HG02884 (cell line): Measurements from ENCODE around the gene PYHIN1.
"Not testable (repeated sequence)": the region's sequence is repeated elsewhere in the genome, so short reads cannot be mapped to it uniquely, and the experiment has no call there.

Experiments
- ATAC-seq: cut with Tn5 transposase; IDR thresholded peaks from one replicate; pipeline ENCODE4 v1.9.1; 2021; ENCODE audit warnings: mild to moderate bottlenecking, moderate library complexity; ENCODE audit not compliant: unreplicated experiment

PYHIN1 gene

DNA sequence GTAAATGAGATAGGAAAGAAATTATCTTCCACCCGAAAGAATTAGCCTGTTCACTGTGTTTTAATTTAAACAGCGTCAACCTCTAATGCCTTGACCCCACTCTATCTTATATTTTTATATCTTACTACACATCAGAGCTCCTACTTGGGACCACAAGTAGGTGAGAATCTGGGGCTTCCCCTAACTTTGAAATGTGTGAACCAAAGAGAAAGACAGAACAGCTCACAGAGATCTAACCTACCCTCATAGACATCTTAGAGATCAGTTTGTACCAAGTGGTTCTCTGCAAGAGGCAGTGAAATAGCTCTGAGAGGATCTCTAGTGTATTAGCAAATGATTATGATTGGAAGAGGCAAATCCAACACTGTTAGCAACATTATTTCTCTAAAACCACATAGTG is 47.4 kb downstream of the PYHIN1 start:
- ATAC-seq = no peak

DNA sequence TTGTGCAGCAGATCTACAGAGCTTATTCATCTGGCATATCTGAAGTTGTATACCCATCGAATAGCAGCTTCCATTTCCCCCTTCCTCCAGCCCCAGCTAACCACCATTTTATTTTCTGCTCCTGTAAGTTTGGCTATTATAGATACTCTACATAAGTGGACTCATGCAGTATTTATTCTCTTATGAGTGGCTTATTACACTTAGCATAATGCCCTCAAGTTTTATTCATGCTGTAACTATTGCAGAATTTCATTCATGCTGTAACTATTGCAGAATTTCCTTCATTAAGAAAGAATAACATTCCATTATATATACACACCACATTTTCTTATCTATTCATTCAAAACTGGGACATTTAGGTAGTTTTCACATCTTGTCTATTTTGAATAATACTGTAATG is 47.9 kb downstream of the PYHIN1 start:
- ATAC-seq = no peak

DNA sequence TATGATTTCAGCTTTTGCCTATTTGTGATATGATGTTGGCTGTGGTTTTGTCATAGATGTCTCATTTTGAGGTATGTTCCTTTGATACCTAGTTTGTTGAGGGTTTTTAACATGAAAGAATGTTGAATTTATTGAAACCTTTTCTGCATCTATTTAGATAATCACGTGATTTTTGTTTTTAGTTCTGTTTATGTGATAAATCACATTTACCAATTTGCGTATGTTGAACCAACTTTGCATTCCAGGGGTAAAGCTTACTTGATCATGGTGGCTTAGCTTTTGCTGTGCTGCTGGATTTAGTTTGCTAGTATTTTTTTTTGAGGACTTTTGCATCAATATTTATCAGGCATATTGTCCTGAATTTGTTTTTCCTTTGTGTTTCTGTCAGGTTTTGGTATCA is 51.9 kb downstream of the PYHIN1 start:
- ATAC-seq = no peak

DNA sequence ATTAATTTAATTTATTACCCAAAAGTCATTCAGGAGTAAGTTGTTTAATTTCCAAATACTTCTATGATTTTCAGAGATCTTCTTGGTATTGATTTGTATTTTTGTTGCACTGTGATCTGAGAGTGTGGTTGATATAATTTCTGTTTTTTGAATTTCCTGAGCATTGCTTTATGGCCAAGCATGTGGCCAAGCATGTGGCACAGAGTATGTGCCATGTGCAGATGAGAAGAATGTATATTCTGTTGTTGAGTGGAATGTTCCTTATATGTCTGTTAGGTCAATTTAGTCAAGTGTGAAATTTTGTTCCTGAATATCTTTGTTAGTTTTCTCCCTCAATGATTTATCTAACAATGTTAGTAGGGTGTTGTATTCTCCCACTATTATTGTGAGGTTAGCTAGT is 53.0 kb downstream of the PYHIN1 start:
- no peak for ATAC-seq

DNA sequence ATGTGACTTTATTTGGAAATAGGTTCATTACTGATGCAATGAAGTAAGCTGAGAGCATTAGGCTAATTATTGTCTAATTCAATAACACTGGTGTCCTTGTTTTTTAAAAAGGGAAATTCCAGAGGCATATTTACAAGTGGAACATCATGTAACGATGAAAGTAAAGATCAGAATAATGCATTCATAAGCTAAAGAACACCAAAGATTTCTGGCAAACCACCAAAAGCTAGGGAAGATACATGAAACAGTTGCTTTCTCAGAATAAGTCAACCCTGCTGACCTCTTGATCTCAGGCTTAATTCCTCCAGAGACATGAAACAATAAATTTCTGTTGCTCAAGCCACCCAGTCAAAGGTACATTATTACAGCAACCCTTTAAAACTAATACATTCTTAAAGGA is 58.1 kb downstream of the PYHIN1 start:
- no peak for ATAC-seq

DNA sequence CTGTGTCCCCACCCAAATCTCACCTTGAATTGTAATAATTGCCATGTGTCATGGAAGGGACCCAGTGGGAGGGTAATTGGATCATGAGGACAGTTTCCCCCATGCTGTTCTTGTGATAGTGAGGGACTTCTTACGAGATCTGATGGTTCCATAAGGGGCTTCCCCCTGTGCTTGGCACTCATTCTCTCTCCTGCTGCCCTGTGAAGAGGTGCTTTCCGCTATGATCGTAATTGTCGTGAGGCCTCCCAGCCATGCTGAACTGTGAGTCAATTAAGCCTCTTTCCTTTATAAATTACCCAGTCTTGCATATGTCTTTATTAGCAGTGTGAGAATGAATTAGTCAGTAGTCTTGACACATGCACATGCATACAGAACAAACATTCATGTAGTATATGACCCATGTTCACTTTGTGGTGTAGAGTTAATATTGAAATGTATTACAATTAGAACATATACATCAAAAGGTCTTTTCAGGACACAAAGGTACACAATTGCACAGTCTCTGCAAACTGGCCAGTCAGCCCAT is 61.5 kb downstream of the PYHIN1 start:
- ATAC-seq = no peak

DNA sequence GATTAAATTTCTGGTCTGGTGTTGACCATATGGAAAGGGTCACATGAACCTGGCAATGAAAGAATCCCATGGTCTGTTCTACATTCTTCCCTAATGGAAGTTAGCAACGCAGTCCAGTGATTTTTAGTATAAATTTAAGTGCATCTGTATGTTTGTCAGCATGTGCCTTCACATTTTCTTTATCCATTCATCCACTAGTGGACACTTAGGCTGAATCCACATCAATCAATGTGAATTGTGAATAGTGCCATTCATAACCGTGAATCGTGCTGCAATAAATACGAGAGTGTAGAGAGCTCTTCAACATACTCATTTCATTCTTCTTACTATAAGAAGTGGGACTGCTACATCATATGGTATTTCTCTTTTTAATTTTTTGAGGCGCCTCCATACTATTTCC is 65.6 kb downstream of the PYHIN1 start:
- ATAC-seq = no peak

DNA sequence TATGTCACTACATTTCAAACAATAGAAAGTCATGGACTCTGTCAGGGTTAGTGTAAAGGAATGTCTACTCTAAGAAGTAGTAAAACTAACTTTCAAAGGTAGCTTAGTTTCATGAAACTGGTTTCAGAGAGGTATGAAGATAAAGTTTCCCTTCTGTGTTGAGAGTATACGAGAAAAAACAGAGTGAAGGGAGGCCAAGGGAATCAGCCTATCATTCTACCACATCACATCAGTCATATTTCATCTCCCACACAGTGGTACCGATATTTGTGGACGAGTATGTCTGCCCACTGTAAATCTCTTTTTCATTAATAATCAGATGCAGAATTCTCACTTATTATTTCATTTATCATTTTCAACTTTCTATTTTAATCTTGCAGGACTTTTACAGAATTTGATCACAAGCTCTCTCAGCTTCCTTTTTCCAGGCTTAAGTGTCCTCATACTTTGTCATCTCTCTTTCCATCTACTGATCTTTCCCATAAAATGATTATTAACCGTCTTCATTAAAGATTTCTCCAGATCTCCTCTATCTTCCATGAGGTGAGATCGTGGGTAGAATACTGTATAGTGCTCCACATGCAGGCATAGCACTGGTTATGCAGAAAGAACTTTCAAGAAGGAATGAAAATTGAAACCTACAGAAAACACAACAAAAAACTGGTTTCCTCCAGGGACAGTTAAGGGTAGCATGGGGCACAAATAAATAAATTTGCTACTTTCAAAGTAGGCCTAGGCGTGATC is 66.9 kb downstream of the PYHIN1 start:
- no peak for ATAC-seq

DNA sequence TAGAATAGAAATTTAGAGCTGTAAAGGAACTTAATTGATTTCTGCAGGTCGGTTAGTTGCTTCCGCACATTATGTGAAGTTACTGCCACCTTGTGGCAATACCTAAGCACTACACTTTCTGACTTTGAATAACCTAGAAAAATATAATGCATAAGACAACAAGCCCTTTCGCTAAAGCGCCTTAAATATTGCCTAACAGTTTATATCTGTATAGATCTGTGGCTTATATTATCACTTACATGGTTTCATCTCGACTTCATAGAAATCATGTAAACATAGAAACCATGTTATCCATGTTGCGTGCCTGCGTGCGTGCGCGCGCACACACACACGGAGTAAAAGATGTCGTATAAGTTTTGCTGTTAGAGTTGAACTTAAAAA is 67.4 kb downstream of the PYHIN1 start:
- no peak for ATAC-seq

DNA sequence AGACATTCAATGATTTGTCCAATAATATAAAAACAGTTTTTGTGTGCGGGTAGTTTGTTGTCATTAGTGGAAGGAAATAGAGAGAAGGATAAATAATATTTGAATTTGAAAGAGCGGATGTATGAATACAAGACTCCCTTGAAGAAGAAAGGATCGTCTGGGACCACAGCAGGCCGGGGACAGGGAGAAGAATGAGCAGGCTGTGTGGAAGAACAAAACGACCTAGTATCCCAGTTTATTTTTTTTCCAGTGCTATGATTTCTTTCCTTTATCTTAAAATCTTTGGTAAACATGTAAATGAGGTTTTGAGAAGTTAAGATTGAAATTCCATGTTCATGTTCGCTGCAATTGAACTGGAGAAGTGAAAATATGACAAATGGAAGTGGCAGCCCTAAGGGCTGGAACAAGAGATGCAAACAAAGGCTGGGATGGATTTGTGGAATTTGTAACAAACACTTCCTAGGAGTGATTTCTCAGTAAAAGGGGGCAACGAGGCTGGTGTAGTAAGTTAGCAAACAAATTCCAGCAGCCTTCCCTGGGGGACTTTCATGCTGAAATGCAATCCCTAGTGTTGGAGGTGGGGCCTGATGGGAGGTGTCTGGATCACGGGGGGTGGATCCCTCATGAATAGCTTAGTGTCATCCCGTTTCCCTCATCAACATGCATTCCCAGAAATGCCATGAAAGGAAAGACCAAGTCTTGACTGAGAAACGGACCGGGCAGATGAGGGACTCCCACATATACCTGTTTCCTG is 68.1 kb downstream of the PYHIN1 start:
- no peak for ATAC-seq

DNA sequence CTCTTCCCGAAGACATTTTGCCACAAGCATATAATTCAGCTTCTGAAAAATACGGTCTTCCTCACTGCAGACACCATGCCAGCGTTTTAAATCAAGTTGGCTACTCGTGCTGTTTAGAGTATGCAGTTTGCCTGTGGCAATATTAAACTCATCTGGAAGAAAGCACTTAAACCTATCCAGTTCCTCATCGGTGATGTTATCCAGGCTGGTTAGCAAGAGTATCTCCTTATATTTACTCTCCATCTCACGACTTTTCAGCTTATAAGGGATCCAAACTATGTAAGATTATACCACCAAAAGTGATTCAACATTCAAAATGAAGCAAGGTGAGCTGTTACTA is 68.7 kb downstream of the PYHIN1 start:
- no peak for ATAC-seq

DNA sequence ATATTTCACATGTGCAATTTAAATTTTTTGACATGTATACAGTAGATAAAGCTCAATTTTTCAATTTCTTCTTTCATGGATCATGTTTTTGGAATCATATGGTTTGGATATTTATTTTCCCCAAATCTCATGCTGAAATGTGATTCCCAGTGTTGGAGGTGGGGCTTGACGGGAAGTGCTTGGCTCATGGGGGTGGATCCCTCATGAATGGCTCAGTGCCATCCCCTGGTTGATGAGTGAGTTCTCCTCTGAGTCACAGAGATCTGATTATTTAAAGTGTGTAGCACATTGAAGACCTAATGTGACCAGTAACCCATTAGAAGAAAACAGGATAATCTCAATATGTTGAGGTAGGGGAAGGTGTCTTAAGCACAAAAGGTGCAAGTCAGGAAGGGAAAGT is 69.3 kb downstream of the PYHIN1 start:
- ATAC-seq = no peak

DNA sequence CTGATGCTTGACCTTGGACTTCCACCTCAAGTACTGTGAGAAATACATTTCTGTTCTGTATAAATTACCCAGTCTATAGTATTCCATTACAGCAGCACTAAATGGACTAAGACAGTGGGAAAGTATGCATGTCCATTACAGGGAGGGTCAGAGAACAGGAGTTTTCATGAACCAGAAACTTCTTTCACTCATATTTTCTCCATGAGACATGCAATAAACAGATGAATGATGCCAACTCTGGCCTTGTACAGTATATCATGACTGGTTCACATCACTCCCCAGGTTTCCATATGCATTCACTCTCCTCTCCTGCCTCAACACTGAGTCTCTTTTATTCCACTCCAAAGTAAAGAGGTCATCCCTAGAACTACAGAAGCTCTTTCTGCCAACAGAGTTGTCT is 73.8 kb downstream of the PYHIN1 start:
- no peak for ATAC-seq

DNA sequence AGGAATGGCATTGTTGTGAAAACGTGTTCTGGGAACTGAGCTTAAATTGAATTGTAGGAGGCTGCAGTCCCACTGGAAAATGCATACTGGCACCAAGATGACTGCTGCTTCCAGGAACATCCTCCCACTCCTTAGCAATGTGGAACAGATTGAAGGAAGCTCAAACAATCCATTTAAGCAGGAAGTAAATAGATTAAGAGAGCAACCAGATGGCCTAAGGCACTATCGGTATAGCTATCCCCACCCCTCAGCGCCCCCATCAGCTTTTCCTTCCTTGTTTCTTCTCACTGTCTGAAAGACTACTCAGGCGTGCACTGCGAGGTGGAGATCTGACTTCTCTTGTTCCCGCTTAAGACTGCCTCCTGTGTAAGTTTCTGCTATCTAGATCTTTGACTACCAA is 74.3 kb downstream of the PYHIN1 start:
- no peak for ATAC-seq

DNA sequence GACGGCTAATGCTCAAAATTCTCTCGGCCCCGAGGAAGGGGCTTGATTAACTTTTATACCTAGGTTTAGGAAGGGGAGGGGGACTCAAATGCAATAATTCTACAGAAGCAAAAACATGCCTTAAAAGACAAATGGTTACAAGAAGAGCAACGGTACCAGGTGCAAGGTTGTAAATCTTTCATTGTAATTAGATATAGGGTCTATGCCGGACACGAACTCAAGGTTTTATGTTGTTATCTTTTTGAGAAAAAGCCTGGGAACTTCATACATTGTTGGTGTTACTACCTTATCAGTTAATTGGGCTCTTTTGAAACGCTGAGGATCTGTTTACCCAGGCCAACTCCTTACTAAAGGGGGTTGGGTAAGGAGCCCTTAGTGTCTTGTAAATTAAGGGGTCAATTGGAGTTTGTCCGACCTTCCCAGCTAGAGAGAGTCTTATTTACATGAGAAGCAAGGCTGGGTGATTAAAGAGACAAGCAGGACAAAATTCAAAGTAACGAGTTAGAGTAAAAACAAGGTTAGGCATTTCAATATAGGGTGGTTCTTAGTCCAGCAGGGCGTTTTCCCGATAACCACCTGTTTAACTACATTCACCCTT is 75.0 kb downstream of the PYHIN1 start:
- ATAC-seq = not testable (repeated sequence)

DNA sequence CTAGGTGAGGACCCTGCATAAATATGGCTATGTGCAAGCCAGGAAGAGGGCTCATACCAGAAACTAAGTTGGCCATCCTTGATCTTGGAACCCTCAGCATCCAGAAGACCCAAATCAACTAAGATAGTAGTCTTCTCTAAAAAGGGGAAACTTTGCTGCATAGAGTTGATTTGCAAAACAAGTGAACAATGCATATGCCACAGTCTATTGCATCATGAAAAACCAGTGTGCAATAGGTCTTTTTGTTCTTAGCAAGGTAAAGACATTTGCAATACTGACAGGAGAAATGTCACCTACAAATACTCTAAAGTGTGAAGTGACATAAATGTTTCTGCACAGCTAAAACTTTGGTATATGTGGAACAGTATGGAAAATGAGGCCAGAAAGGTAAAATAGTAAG is 76.4 kb downstream of the PYHIN1 start:
- ATAC-seq = no peak

DNA sequence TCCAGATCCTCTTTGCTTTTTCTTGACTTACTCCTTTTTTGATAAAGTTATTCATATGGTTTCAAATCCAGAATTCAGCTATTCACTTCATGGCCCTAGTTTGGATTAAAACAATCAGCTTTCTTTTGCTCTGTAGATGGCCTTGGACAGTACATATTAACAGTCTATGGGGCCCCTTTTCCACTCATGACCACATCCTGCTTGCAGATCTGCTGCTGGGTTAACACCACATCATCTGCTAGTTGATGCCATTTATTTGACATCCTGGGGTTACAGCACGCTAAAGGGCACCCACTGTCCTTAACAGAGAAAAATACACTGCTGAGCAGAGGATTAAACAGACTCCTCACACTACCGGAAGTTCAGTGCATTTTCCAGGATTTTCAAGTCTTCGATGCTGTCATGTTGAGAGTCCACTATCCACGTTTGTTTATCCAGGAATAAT is 77.4 kb downstream of the PYHIN1 start:
- peak; percentile 52 for ATAC-seq

DNA sequence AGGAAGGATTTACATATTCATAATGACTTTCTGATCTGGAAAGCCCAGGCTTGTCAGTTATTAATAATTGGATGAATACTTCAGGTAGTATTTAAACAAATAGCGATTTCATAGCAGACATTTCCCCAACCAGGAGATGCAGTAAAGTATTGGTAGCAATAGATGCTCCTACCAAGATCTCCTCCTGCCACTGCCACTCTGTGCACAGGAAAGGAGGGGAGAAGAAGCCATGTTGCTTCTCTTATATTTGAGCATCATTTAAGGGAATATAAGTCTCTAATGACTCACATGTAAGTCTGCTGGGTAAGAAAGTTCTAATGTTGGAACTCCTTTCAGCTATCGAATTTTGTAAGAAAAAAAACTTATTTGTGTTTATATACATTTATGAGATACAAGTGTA is 77.9 kb downstream of the PYHIN1 start:
- ATAC-seq = no peak

DNA sequence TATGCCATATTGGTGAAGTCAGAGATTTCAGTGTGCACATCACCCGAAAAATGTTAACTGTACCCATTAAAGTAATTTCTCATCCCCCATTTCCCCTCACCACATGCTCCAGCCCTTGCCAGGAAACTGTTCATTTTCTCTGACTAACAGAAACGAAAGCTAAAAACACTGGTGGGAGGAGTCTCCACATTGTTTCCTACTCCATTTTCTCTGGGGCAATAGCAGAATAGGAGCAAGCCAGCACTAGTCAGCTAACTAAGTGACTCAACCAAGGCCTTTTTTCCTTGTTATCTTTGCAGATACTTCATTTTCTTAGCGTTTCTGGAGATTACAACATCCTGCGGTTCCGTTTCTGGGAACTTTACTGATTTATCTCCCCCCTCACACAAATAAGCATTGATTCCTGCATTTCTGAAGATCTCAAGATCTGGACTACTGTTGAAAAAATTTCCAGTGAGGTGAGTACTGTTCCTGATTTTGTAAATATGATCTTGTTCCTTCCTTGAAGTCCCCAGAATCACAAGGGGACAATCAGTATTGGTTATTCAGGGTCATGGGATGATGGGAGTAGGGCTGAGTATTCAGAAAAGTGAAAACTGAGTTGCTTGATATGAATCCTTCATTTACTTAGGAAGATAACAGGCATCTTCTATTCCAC is 78.5 kb downstream of the PYHIN1 start, which contains the start of gene IFI16:
IFI16 (plus strand) TSS at position 204 of the 658 bp plus-strand sequence. CDS start 4,774 bp downstream, outside the sequence.
- ATAC-seq = peak; percentile 71

DNA sequence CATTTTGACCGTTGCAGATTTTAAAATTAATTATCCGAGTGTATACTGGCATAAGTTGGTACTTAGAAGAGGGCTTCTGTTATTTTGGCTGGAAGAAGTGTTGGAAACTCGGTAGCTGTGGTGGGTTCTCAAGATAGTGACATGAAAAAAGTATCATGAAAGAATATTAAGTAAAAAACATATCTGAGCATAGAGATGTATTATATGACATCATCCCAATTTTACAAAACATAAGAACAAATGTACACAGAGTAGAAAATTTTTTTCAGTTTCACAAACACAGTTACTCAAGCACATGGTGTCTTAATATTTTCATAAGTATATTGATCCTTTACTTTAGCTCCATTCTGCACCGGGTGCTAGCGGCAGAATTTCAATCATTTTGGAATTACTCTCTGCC is 79.0 kb downstream of the PYHIN1 start:
- ATAC-seq = no peak

DNA sequence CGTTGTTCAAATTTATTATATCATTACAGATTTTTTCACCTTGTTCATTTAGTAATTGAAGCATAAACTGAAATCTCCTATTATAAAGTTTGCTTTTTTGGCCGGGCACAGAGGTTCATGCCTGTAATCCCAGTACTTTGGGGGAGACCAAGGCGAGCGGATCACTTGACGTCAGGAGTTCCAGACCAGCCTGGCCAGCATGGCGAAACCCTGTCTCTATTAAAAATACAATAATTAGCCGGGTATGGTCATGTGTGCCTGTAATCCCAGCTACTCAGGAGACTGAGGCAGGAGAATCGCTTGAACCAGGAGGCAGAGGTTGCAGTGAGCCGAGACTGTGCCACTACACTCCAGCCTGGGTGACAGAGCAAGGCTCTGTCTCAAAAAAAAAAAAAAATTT is 79.6 kb downstream of the PYHIN1 start:
- not testable (repeated sequence) for ATAC-seq
